ENCODE measurements around the gene UBR1. TPM values are rescaled to one million over a fixed set of nuclear protein-coding genes. Genes with fewer than 3 reads are reported as not detected.
"Not testable (repeated sequence)": the region's sequence is repeated elsewhere in the genome, so short reads cannot be mapped to it uniquely, and the experiment has no call there.

Gene UBR1
- total RNA-seq, 4 donors from 2014 or later, result 9.3 to 22.3 (median 11.7) TPM

- H3K4me3 ChIP-seq, result no peak overlapping the region
- no peak for DNase-seq
- 94 to 97% methylated on average over 1 of the region's 1 CpG for WGBS, 2 donors
- no peaks in the 10 kb centered on the region for H3K27me3 ChIP-seq
- H3K36me3 ChIP-seq, result peaks cover 5 to 96% (median 6%) of the 10 kb centered on the region in 3 donors
- TF ChIP-seq POLR2A (IDR thresholded peaks at IDR 0.05), result no peak
- peak in 2 of 6 experiments; percentile 7 to 14 for TF ChIP-seq CTCF (IDR thresholded peaks at IDR 0.05)
- no peak overlapping the region for H3K27ac ChIP-seq
- intact Hi-C loops (cut with DNase I), result no loop called here
- no peaks in the 10 kb centered on the region for H3K9me3 ChIP-seq
- no peaks in the 10 kb centered on the region for H3K4me1 ChIP-seq
Measured at GRCh38 chr15:42984493-42985034, 121.3 kb downstream of the UBR1 start.

DNA sequence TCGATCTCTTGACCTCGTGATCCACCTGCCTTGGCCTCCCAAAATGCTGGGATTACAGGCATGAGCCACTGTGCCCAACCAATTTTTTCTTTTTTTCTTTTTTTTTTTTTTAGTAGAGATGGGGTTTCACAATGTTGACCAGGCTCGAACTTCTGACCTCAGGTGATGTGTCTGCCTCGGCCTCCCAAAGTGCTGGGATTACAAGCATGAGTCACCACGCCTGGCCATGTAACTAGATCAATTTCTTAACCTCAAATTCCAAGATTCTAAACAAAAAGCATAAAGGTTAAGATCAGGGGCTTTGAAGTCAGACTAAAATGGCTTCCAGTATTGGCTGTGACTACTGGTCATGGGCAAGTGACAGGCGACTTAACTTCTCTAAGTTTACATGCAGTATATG, 126.7 kb downstream of the UBR1 start:
- H3K4me3 ChIP-seq; H3K4me1 ChIP-seq; DNase-seq; H3K27ac ChIP-seq; H3K27me3 ChIP-seq; H3K9me3 ChIP-seq; intact Hi-C loops (cut with DNase I): not testable (repeated sequence)
- peaks cover 0 to 94% (median 13%) of the 10 kb centered on the region in 3 donors for H3K36me3 ChIP-seq
- 88 to 93% methylated on average over 5 to 6 of the region's 6 CpGs for WGBS, 2 donors

DNA sequence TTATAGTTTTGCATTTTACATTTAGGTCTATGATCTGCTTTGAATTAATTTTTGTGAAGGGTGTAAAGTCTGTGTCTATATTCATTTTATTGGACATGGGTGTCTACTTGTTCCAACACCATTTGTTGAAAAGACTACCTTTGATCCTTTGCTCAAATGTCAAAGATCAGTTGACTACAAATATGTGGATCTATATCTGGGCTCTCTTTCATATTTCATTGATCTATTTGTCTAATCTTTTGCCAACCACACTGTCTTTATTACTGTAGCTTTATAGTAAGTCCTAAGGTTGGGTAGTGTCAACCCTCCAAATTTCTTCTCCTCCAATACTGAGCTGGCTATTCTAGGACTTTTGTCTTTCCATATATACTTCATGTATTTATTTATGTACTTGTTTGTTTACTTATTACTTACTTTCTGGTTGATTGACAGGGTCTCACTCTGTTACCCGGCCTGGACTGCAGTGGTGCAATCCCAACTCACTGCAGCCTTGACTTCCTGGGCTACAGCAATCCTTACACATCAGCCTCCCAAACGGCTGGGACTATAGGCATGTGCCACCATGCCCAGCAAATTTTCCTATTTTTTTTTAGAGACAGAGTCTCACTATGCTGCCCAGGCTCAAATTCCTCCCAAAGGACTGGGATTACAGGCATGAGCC, 131.5 kb downstream of the UBR1 start:
- TF ChIP-seq CTCF (IDR thresholded peaks at IDR 0.05) (no peak), POLR2A (IDR thresholded peaks at IDR 0.05) (no peak)
- H3K9me3 ChIP-seq, result no peaks in the 10 kb centered on the region
- DNase-seq, result no peak
- H3K36me3 ChIP-seq, result peaks cover 0 to 96% (median 14%) of the 10 kb centered on the region in 3 donors
- H3K4me3 ChIP-seq, result no peak overlapping the region
- no peaks in the 10 kb centered on the region for H3K27me3 ChIP-seq
- 88 to 90% methylated on average over 2 of the region's 2 CpGs for WGBS, 2 donors
- intact Hi-C loops (cut with DNase I), result no loop called here
- no peak overlapping the region for H3K27ac ChIP-seq
- no peaks in the 10 kb centered on the region for H3K4me1 ChIP-seq

GRCh38 chr15:42973114-42973513, 132.7 kb downstream of the UBR1 start:
- 86 to 89% methylated on average over 4 of the region's 4 CpGs for WGBS, 2 donors

DNA sequence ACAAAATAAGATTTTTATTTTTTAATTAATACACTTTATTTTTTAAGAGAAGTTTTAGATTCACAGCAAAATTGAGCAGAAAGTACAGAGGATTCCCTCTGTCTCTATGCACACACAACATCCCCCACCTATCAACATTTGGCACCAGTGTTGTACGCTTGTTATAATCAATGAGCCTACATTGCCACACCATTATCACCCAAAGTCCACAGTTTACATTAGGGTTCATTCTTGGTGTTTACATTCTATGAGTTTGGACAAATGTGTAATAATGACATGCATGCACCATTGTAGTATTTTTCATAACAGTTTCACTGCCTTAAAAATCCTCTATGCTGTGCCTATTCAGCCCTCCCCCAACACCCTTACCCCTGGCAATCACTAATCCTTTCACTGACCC, 134.0 kb downstream of the UBR1 start:
- Histone ChIP-seq H3K36me3 (peaks cover 0 to 90% (median 10%) of the 10 kb centered on the region in 3 donors), H3K27ac (no peak overlapping the region), H3K4me1 (no peaks in the 10 kb centered on the region), H3K4me3 (no peak overlapping the region), H3K9me3 (no peaks in the 10 kb centered on the region), H3K27me3 (no peaks in the 10 kb centered on the region)
- 96 to 100% methylated on average over 1 of the region's 1 CpG for WGBS, 2 donors
- TF ChIP-seq CTCF (IDR thresholded peaks at IDR 0.05), result no peak
- no peak for DNase-seq
- intact Hi-C loops (cut with DNase I), result no loop called here

More at GRCh38 chr15:42973114-42973513, 132.7 kb downstream of the UBR1 start:
- no peak overlapping the region for H3K27ac ChIP-seq
- H3K4me3 ChIP-seq, result no peak overlapping the region
- no peaks in the 10 kb centered on the region for H3K27me3 ChIP-seq
- intact Hi-C loops (cut with DNase I), result no loop called here
- TF ChIP-seq CTCF (IDR thresholded peaks at IDR 0.05), result no peak
- TF ChIP-seq POLR2A (IDR thresholded peaks at IDR 0.05), result no peak
- peaks cover 0 to 96% (median 14%) of the 10 kb centered on the region in 3 donors for H3K36me3 ChIP-seq
- no peaks in the 10 kb centered on the region for H3K9me3 ChIP-seq
- DNase-seq, result no peak
- H3K4me1 ChIP-seq, result no peaks in the 10 kb centered on the region

All from esophagus squamous epithelium (tissue), 5 donors.